SH-SY5Y (cell line): ENCODE data around the gene SMAP1.

Experiments
- GATA2 ChIP-seq: IDR thresholded peaks from 2 replicates; pipeline ENCODE4 v1.6.1; 2011; ENCODE audit warnings: mild to moderate bottlenecking, low read depth, low read length
- GATA3 ChIP-seq: IDR thresholded peaks from 2 replicates; pipeline ENCODE4 v1.6.1; 2011; ENCODE audit warnings: low read depth, mild to moderate bottlenecking, low read length, moderate library complexity

DNA sequence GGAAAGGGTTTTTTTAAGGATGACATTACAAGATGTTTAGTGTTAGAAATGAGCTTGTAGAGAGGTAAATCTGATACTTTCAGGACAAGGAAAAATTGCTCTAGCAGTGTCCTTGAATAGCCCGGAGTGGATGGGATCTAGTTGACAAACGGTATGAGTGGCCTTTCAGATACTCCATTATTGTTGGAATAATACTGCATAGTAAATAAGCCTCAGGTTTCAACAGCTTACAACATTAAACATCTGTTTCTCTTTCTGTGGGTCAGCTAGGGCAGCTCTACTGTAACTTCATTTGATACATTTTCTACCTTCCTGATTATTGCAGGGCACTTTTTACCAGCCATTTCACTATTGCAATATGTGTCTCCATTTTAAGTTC, 171.2 kb downstream of the SMAP1 start:
- TF ChIP-seq GATA2 (no peak), GATA3 (no peak)
